Kidney capillary endothelial cell (primary cell): ENCODE results near the gene MGMT.
"Not testable (repeated sequence)": the region's sequence is repeated elsewhere in the genome, so short reads cannot be mapped to it uniquely, and the experiment has no call there.

Experiments used
- DNase-seq: peaks from one replicate; pipeline ENCODE4 v3.0.0-alpha.2; 2018; ENCODE audit warnings: low spot score

MGMT gene

GRCh38 chr10:129466703-129467358, at the start of gene MGMT:
Gene MGMT (plus strand): TSS chr10:129467241.
- DNase-seq: peak; percentile 85

- DNase-seq: peak; percentile 57
These were observed 49.2 kb upstream of the MGMT start for GRCh38 chr10:129417870-129418269.

GRCh38 chr10:129418496-129419225, 48.4 kb upstream of the MGMT start:
- DNase-seq: no peak

GRCh38 chr10:129419397-129419796, 47.6 kb upstream of the MGMT start:
- no peak for DNase-seq

- DNase-seq: no peak
These were observed 45.5 kb upstream of the MGMT start for GRCh38 chr10:129421399-129422010.

GRCh38 chr10:129424978-129425377, 42.1 kb upstream of the MGMT start:
- no peak for DNase-seq

GRCh38 chr10:129426606-129427005, 40.4 kb upstream of the MGMT start:
- no peak for DNase-seq

GRCh38 chr10:129433266-129433665, 33.8 kb upstream of the MGMT start:
- DNase-seq: no peak

- not testable (repeated sequence) for DNase-seq
These were observed 31.3 kb upstream of the MGMT start for GRCh38 chr10:129435724-129436123.

GRCh38 chr10:129438024-129438423, 29.0 kb upstream of the MGMT start:
- no peak for DNase-seq

GRCh38 chr10:129440247-129440646, 26.8 kb upstream of the MGMT start:
- DNase-seq: no peak

GRCh38 chr10:129440722-129441316, 26.2 kb upstream of the MGMT start:
- DNase-seq: no peak

GRCh38 chr10:129441372-129442009, 25.6 kb upstream of the MGMT start:
- no peak for DNase-seq

GRCh38 chr10:129442866-129443265, 24.2 kb upstream of the MGMT start:
- DNase-seq: no peak

- DNase-seq: no peak
These were observed 22.7 kb upstream of the MGMT start for GRCh38 chr10:129444359-129444758.

- DNase-seq: no peak
These were observed 21.4 kb upstream of the MGMT start for GRCh38 chr10:129445436-129446182.

- DNase-seq: no peak
These were observed 20.9 kb upstream of the MGMT start for GRCh38 chr10:129446183-129446581.

GRCh38 chr10:129447486-129447885, 19.6 kb upstream of the MGMT start:
- no peak for DNase-seq

- no peak for DNase-seq
These were observed 19.0 kb upstream of the MGMT start for GRCh38 chr10:129448086-129448485.

GRCh38 chr10:129448539-129448938, 18.5 kb upstream of the MGMT start:
- DNase-seq: no peak

GRCh38 chr10:129449893-129450292, 17.1 kb upstream of the MGMT start:
- DNase-seq: no peak

GRCh38 chr10:129450391-129450790, 16.6 kb upstream of the MGMT start:
- no peak for DNase-seq
